Naive B cell (primary cell): ENCODE data around the gene SLC12A9. TPM values are rescaled to one million over a fixed set of nuclear protein-coding genes. Genes with fewer than 3 reads are reported as not detected.
"Not testable (repeated sequence)": the region's sequence is repeated elsewhere in the genome, so short reads cannot be mapped to it uniquely, and the experiment has no call there.

Experiments
- ATAC-seq, 2 donors: fragments of 150-1000 bp; cut with Tn5 transposase; 2 replicates each; pipeline ENCODE4 v1.10.0; 2021; ENCODE audit warnings: low read depth in 2 of 2, mild to moderate bottlenecking in 2 of 2, moderate library complexity in 2 of 2
- DNase-seq: peaks from one replicate; pipeline ENCODE4 v3.0.0; 2022
- H3K27ac Mint-ChIP-seq, 6 donors: one replicate each; pipeline ENCODE4 v1.8.0; 2020 to 2022; ENCODE audit warnings: mild to moderate bottlenecking in 6 of 6, mixed read lengths in 6 of 6, moderate library complexity in 5 of 6, inconsistent platforms in 2 of 6
- H3K27me3 Mint-ChIP-seq, 3 donors: one replicate each; pipeline ENCODE4 v1.8.0; 2021 to 2022; ENCODE audit warnings: mixed read lengths in 3 of 3, mild to moderate bottlenecking in 1 of 3
- H3K36me3 Mint-ChIP-seq, 2 donors: one replicate each; pipeline ENCODE4 v1.8.0; 2020 to 2022; ENCODE audit warnings: mixed read lengths in 2 of 2, inconsistent platforms in 1 of 2, mild to moderate bottlenecking in 1 of 2
- H3K4me1 Mint-ChIP-seq, 3 donors: one replicate each; pipeline ENCODE4 v1.8.0; 2020 to 2022; ENCODE audit warnings: mixed read lengths in 3 of 3, inconsistent platforms in 1 of 3, mild to moderate bottlenecking in 1 of 3, moderate library complexity in 1 of 3
- H3K4me3 Mint-ChIP-seq, 8 donors: one replicate each; pipeline ENCODE4 v1.8.0; 2020 to 2022; ENCODE audit warnings: mild to moderate bottlenecking in 8 of 8, mixed read lengths in 8 of 8, moderate library complexity in 8 of 8, inconsistent platforms in 2 of 8
- H3K9me3 Mint-ChIP-seq, 7 donors: one replicate each; pipeline ENCODE4 v1.8.0; 2020 to 2022; ENCODE audit warnings: mixed read lengths in 7 of 7, mild to moderate bottlenecking in 5 of 7, inconsistent platforms in 2 of 7, moderate library complexity in 1 of 7
- polyA plus RNA-seq, 6 donors: library from polyadenylated mRNA; unstranded; fragments of 300-500 nt; fragmentation: Illumina TruSeq; gene quantifications; one replicate each; pipeline ENCODE4 v1.2.3, GENCODE V29; 2021; ENCODE audit warnings: low read depth in 6 of 6

SLC12A9 gene
- polyA plus RNA-seq, 6 donors from 2014 or later: 7.8 to 13.1 (median 11.5) TPM

- DNase-seq (no peak), ATAC-seq (no peak)
- Mint-ChIP-seq H3K27ac (no peak overlapping the region), H3K4me1 (peaks cover 22 to 28% (median 26%) of the 10 kb centered on the region in 3 donors), H3K9me3 (no peaks in the 10 kb centered on the region), H3K4me3 (peak overlapping the region in 1 of 8 donors; percentile 31), H3K27me3 (peaks cover 21 to 59% (median 38%) of the 10 kb centered on the region in 3 donors), H3K36me3 (peaks cover 0 to 13% of the 10 kb centered on the region in 2 donors)
These were observed 22.1 kb upstream of the SLC12A9 start for GRCh38 chr7:100830396-100830795.

GRCh38 chr7:100832281-100832633 is 20.3 kb upstream of the SLC12A9 start:
- Mint-ChIP-seq H3K4me3 (no peak overlapping the region), H3K4me1 (peaks cover 24 to 33% (median 27%) of the 10 kb centered on the region in 3 donors), H3K9me3 (no peaks in the 10 kb centered on the region), H3K27me3 (peaks cover 10 to 43% (median 24%) of the 10 kb centered on the region in 3 donors), H3K27ac (no peak overlapping the region), H3K36me3 (no peaks in the 10 kb centered on the region)
- ATAC-seq (no peak), DNase-seq (no peak)

GRCh38 chr7:100835903-100836811 is 16.4 kb upstream of the SLC12A9 start:
- H3K36me3 Mint-ChIP-seq: no peaks in the 10 kb centered on the region
- peaks cover 15 to 21% (median 18%) of the 10 kb centered on the region in 3 donors for H3K4me1 Mint-ChIP-seq
- H3K27me3 Mint-ChIP-seq: peaks cover 0 to 9% (median 0%) of the 10 kb centered on the region in 3 donors
- peak overlapping the region in 3 of 6 donors; percentile 29 to 77 (median 60) for H3K27ac Mint-ChIP-seq
- DNase-seq (no peak), ATAC-seq (no peak)
- peak overlapping the region in 7 of 8 donors; percentile 7 to 95 (median 74) for H3K4me3 Mint-ChIP-seq
- H3K9me3 Mint-ChIP-seq: no peaks in the 10 kb centered on the region

GRCh38 chr7:100836812-100837098 is 15.8 kb upstream of the SLC12A9 start:
- no peak for DNase-seq
- Mint-ChIP-seq H3K36me3 (no peaks in the 10 kb centered on the region), H3K9me3 (no peaks in the 10 kb centered on the region), H3K4me1 (peaks cover 15 to 21% (median 18%) of the 10 kb centered on the region in 3 donors), H3K27me3 (peaks cover 0 to 9% (median 0%) of the 10 kb centered on the region in 3 donors), H3K27ac (peak overlapping the region in 3 of 6 donors; percentile 60 to 85 (median 69)), H3K4me3 (peak overlapping the region; percentile 80 to 95 (median 92))
- ATAC-seq: no peak

GRCh38 chr7:100837099-100837836 is 15.2 kb upstream of the SLC12A9 start:
- H3K27ac Mint-ChIP-seq: peak overlapping the region in 5 of 6 donors; percentile 60 to 98 (median 85)
- no peaks in the 10 kb centered on the region for H3K36me3 Mint-ChIP-seq
- no peaks in the 10 kb centered on the region for H3K9me3 Mint-ChIP-seq
- peaks cover 15 to 21% (median 18%) of the 10 kb centered on the region in 3 donors for H3K4me1 Mint-ChIP-seq
- H3K4me3 Mint-ChIP-seq: peak overlapping the region; percentile 80 to 95 (median 92)
- DNase-seq (peak; percentile 63), ATAC-seq (peak; percentile 99 to 100)
- H3K27me3 Mint-ChIP-seq: peaks cover 0 to 9% (median 0%) of the 10 kb centered on the region in 3 donors

GRCh38 chr7:100839361-100839760 is 13.2 kb upstream of the SLC12A9 start:
- no peak overlapping the region for H3K27ac Mint-ChIP-seq
- H3K9me3 Mint-ChIP-seq: no peaks in the 10 kb centered on the region

GRCh38 chr7:100840470-100841100 is 11.9 kb upstream of the SLC12A9 start:
- no peaks in the 10 kb centered on the region for H3K36me3 Mint-ChIP-seq
- peak overlapping the region in 1 of 8 donors; percentile 68 for H3K4me3 Mint-ChIP-seq
- DNase-seq: no peak
- peaks cover 13 to 19% (median 17%) of the 10 kb centered on the region in 3 donors for H3K4me1 Mint-ChIP-seq
- peak overlapping the region in 1 of 6 donors; percentile 48 for H3K27ac Mint-ChIP-seq
- no peaks in the 10 kb centered on the region for H3K9me3 Mint-ChIP-seq
- ATAC-seq: no peak
- H3K27me3 Mint-ChIP-seq: no peaks in the 10 kb centered on the region

More at GRCh38 chr7:100839361-100839760, 13.2 kb upstream of the SLC12A9 start:
- DNase-seq (no peak), ATAC-seq (no peak)
- Mint-ChIP-seq H3K4me1 (peaks cover 15 to 21% (median 18%) of the 10 kb centered on the region in 3 donors), H3K27me3 (peaks cover 0 to 3% (median 0%) of the 10 kb centered on the region in 3 donors), H3K4me3 (no peak overlapping the region), H3K36me3 (no peaks in the 10 kb centered on the region)

GRCh38 chr7:100847360-100847759 is 5.2 kb upstream of the SLC12A9 start:
- H3K27me3 Mint-ChIP-seq: no peaks in the 10 kb centered on the region
- DNase-seq: no peak
- H3K27ac Mint-ChIP-seq: peak overlapping the region in 2 of 6 donors; percentile 59 to 95
- ATAC-seq: no peak
- H3K4me3 Mint-ChIP-seq: no peak overlapping the region
- H3K36me3 Mint-ChIP-seq: no peaks in the 10 kb centered on the region
- peaks cover 7% of the 10 kb centered on the region in 3 donors for H3K4me1 Mint-ChIP-seq
- H3K9me3 Mint-ChIP-seq: no peaks in the 10 kb centered on the region

- Mint-ChIP-seq H3K9me3 (no peaks in the 10 kb centered on the region), H3K27ac (peak overlapping the region in 1 of 6 donors; percentile 24), H3K36me3 (peaks cover 0 to 5% of the 10 kb centered on the region in 2 donors)
These were observed 1.8 kb downstream of the SLC12A9 start for GRCh38 chr7:100854146-100854895.

GRCh38 chr7:100854899-100855298 is 2.4 kb downstream of the SLC12A9 start:
- not testable (repeated sequence) for H3K27ac Mint-ChIP-seq, ATAC-seq, DNase-seq, H3K27me3 Mint-ChIP-seq, H3K9me3 Mint-ChIP-seq
- Mint-ChIP-seq H3K4me3 (peak overlapping the region in 3 of 8 donors; percentile 51 to 70 (median 61)), H3K36me3 (peaks cover 0 to 10% of the 10 kb centered on the region in 2 donors), H3K4me1 (peaks cover 28 to 35% (median 34%) of the 10 kb centered on the region in 3 donors)

More at GRCh38 chr7:100854146-100854895, 1.8 kb downstream of the SLC12A9 start:
- no peak for DNase-seq
- Mint-ChIP-seq H3K27me3 (no peaks in the 10 kb centered on the region), H3K4me1 (peaks cover 28 to 35% (median 34%) of the 10 kb centered on the region in 3 donors), H3K4me3 (peak overlapping the region in 6 of 8 donors; percentile 47 to 96 (median 81))
- ATAC-seq: no peak

- no peak for ATAC-seq
- peaks cover 0 to 14% of the 10 kb centered on the region in 2 donors for H3K36me3 Mint-ChIP-seq
- peaks cover 28 to 35% (median 34%) of the 10 kb centered on the region in 3 donors for H3K4me1 Mint-ChIP-seq
- H3K4me3 Mint-ChIP-seq: peak overlapping the region in 3 of 8 donors; percentile 45 to 72 (median 61)
- DNase-seq: no peak
- no peaks in the 10 kb centered on the region for H3K9me3 Mint-ChIP-seq
- no peaks in the 10 kb centered on the region for H3K27me3 Mint-ChIP-seq
- no peak overlapping the region for H3K27ac Mint-ChIP-seq
These were observed 3.0 kb downstream of the SLC12A9 start for GRCh38 chr7:100855515-100855914.

- Mint-ChIP-seq H3K27ac (peak overlapping the region in 1 of 6 donors; percentile 70), H3K4me3 (no peak overlapping the region), H3K4me1 (peaks cover 26 to 33% (median 29%) of the 10 kb centered on the region in 3 donors), H3K9me3 (no peaks in the 10 kb centered on the region), H3K36me3 (peaks cover 0 to 14% of the 10 kb centered on the region in 2 donors), H3K27me3 (no peaks in the 10 kb centered on the region)
- DNase-seq (no peak), ATAC-seq (no peak)
These were observed 4.4 kb downstream of the SLC12A9 start for GRCh38 chr7:100856871-100857282.
